ENCODE measurements around the gene SCUBE1. TPM values are rescaled to one million over a fixed set of nuclear protein-coding genes. Genes with fewer than 3 reads are reported as not detected.

Gene SCUBE1
- total and polyA plus RNA-seq, 10 of the 15 experiments (the other 5 are each of a cell fraction or from before 2014, with no cell fraction given): not detected

DNA sequence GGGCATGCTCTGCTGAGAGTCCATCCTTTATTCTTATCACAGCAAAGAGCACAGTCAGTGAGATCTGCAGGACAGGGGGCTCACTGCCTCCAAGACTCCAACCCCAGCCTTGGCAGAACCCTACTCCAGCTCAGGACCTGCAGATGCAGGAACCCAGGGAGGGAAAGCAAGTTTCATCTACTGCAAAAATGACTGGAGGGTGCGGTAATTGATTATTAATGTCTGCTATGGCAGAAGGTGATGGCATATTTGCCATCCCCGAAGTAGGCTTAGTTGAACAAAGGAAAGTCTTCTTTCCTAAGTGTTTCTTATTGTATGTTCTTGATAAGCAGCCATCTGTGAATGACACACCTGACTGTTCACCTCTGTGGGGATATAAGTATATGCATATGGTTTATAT lies 9.2 kb downstream of the SCUBE1 start (continued):
- TF ChIP-seq, protein P1, sequence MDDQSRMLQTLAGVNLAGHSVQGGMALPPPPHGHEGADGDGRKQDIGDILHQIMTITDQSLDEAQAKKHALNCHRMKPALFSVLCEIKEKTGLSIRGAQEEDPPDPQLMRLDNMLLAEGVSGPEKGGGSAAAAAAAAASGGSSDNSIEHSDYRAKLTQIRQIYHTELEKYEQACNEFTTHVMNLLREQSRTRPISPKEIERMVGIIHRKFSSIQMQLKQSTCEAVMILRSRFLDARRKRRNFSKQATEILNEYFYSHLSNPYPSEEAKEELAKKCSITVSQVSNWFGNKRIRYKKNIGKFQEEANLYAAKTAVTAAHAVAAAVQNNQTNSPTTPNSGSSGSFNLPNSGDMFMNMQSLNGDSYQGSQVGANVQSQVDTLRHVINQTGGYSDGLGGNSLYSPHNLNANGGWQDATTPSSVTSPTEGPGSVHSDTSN (IDR thresholded peaks at IDR 0.05; ENCODE audit: insufficient replicate concordance, low read depth, low read length): no peak
- TF ChIP-seq, protein P2, sequence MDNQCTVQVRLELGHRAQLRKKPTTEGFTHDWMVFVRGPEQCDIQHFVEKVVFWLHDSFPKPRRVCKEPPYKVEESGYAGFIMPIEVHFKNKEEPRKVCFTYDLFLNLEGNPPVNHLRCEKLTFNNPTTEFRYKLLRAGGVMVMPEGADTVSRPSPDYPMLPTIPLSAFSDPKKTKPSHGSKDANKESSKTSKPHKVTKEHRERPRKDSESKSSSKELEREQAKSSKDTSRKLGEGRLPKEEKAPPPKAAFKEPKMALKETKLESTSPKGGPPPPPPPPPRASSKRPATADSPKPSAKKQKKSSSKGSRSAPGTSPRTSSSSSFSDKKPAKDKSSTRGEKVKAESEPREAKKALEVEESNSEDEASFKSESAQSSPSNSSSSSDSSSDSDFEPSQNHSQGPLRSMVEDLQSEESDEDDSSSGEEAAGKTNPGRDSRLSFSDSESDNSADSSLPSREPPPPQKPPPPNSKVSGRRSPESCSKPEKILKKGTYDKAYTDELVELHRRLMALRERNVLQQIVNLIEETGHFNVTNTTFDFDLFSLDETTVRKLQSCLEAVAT (IDR thresholded peaks at IDR 0.05): no peak
- no peak for TF ChIP-seq MYC (IDR thresholded peaks at IDR 0.05; ENCODE audit: insufficient read depth, insufficient read length, insufficient replicate concordance, low read length, severe bottlenecking)
- TF ChIP-seq POU2F2 (IDR thresholded peaks at IDR 0.05; ENCODE audit: borderline replicate concordance, low read depth, low read length): no peak
- TF ChIP-seq KAT2A (conservative IDR thresholded peaks at IDR 0.05; ENCODE audit: control insufficient read depth, low read depth, low read length): no peak

DNA sequence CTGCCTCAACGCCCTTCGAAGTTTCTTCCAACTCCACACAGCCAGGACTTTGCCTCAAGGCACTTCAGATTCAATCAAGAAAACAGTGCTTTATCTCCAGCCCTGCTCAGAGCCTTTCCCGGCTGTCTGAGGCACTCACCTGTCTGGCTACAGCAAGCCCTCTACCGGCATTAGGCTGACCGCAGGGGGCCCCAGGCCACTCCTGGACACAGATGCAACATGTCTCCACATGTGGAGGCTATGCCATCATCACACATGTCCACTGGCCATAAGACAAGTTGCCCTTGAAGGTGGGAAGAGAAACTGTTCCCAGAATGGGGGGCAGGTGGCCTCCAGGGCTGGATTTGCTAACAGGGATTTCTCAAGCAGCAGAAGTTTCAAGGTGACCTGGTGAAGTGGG lies 10.0 kb downstream of the SCUBE1 start:
- no peaks in the 10 kb centered on the region for H3K9me3 ChIP-seq (replicated peaks; ENCODE audit: control insufficient read depth, insufficient read depth, low read length)
- DNase-seq (ENCODE audit: low read depth, low spot score) (no peak), FAIRE-seq (no peak), ATAC-seq (no peak)
- H3K79me2 ChIP-seq (ENCODE audit: control insufficient read depth, insufficient read depth, low read length): no peaks in the 10 kb centered on the region
- no peak overlapping the region for H3K9ac ChIP-seq (ENCODE audit: control insufficient read depth, insufficient read depth, low read length)
- no peak overlapping the region for H3K4me3 ChIP-seq
- ChIA-PET POLR2A (no interaction called here), RAD21 (ENCODE audit: unreplicated experiment) (no interaction called here), SMC1A (ENCODE audit: uncharacterized antibody, unreplicated experiment) (interaction anchor here (1.2 kb wide), 1 partner anchor 14 kb away, joined by 3 read pairs; no protein-coding TSS in a partner anchor), CTCF (no interaction called here)
- no peaks in the 10 kb centered on the region for H3K4me1 ChIP-seq (ENCODE audit: control insufficient read depth, insufficient read depth, low read length)
- TF ChIP-seq KAT2A (conservative IDR thresholded peaks at IDR 0.05; ENCODE audit: control insufficient read depth, low read depth, low read length): no peak
- no peak overlapping the region for H3K27ac ChIP-seq (ENCODE audit: control insufficient read depth, insufficient read depth)
- no peak overlapping the region for H2AFZ ChIP-seq (ENCODE audit: control insufficient read depth, low read depth, low read length)
- no TSS peak for BruUV-seq (replicated peaks)
- peaks cover 0 to 2% of the 10 kb centered on the region in 2 experiments; a peak in 2 of 4 replicates for H3K27me3 ChIP-seq (replicated peaks in 1 of 2; ENCODE audit: control insufficient read depth in 2 of 2, insufficient read depth in 2 of 2, low read length in 1 of 2)
- no peak overlapping the region for H3K4me2 ChIP-seq (ENCODE audit: control insufficient read depth, insufficient read depth)
- H3K36me3 ChIP-seq (ENCODE audit: control insufficient read depth in 2 of 2, insufficient read depth in 2 of 2, low read length in 1 of 2): no peaks in the 10 kb centered on the region
- in situ Hi-C loops (cut with MboI) (no loop called here), intact Hi-C loops (cut with micrococcal nuclease; ENCODE audit: unreplicated experiment) (no loop called here)
- 57% methylated on average over 5 of the region's 5 CpGs for WGBS (ENCODE audit: insufficient coverage, insufficient replicate concordance, low lambda C conversion rate, missing lambda C conversion rate)
- no peaks in the 10 kb centered on the region for H4K20me1 ChIP-seq (ENCODE audit: control insufficient read depth, insufficient read depth)

All from GM12878 (cell line).